Activated CD4-positive, alpha-beta T cell treated with anti-CD3 and anti-CD28 coated beads for 36 hours (primary cell): ENCODE results near the gene ADAMTSL2. TPM values are rescaled to one million over a fixed set of nuclear protein-coding genes. Genes with fewer than 3 reads are reported as not detected.

ENCODE experiments used
- ATAC-seq: fragments of 200-7000 bp; cut with Tn5 transposase; one replicate; pipeline ENCODE4 v1.10.0; 2021; ENCODE audit warnings: mild to moderate bottlenecking, moderate library complexity
- CTCF ChIA-PET: fragments of 350-600 bp; sonication (Branson Sonifier 250); formaldehyde crosslinking; loops from one replicate; lab custom pipeline; 2021; ENCODE audit warnings: antibody characterized with exemption; lab: Charles Lee
- POLR2A ChIA-PET: fragments of 350-600 bp; sonication (Branson Sonifier 250); formaldehyde crosslinking; loops from one replicate; lab custom pipeline; 2021; ENCODE audit warnings: antibody characterized with exemption, inconsistent platforms; lab: Charles Lee
- DNase-seq: peaks from one replicate; pipeline ENCODE4 v3.0.0-alpha.2; 2020
- H3K27ac Mint-ChIP-seq: one replicate; pipeline ENCODE4 v1.8.0; 2021; ENCODE audit warnings: mixed read lengths
- H3K27me3 Mint-ChIP-seq: one replicate; pipeline ENCODE4 v1.8.0; 2021; ENCODE audit warnings: mixed read lengths
- H3K36me3 Mint-ChIP-seq: one replicate; pipeline ENCODE4 v1.8.0; 2021; ENCODE audit warnings: low read depth, mixed read lengths
- H3K4me1 Mint-ChIP-seq: one replicate; pipeline ENCODE4 v1.8.0; 2021; ENCODE audit warnings: mixed read lengths
- H3K4me3 Mint-ChIP-seq: one replicate; pipeline ENCODE4 v1.8.0; 2021; ENCODE audit warnings: mild to moderate bottlenecking, moderate library complexity, mixed read lengths
- H3K9me3 Mint-ChIP-seq: one replicate; pipeline ENCODE4 v1.8.0; 2021; ENCODE audit warnings: low read depth, mixed read lengths
- intact Hi-C, 2 experiments: fragments of 100-400 bp; cut with DNase I in 1 of 2; cut with micrococcal nuclease in 1 of 2; formaldehyde crosslinking; loops; one replicate each; pipeline versions ENCODE4 v1.14.2 to v1.15.1; 2022 to 2024; cut with DNase I, micrococcal nuclease
- total RNA-seq, 2 experiments: library from RNA; stranded (reverse); gene quantifications; one replicate each; pipeline ENCODE4 v1.2.3, GENCODE V29; 2021

Gene ADAMTSL2
- total RNA-seq, 2 experiments from 2014 or later: 0.11 to 0.32 TPM

- H3K4me3 Mint-ChIP-seq: no peak overlapping the region
- H3K4me1 Mint-ChIP-seq: peaks cover 7% of the 10 kb centered on the region
- no peaks in the 10 kb centered on the region for H3K9me3 Mint-ChIP-seq
Measured at GRCh38 chr9:133573791-133574515, 39.4 kb downstream of the ADAMTSL2 start.

GRCh38 chr9:133574771-133575170 is 40.3 kb downstream of the ADAMTSL2 start:
- no peak overlapping the region for H3K27ac Mint-ChIP-seq
- no peak for DNase-seq
- ChIA-PET POLR2A (no interaction called here), CTCF (no interaction called here)
- intact Hi-C loops: no loop called here
- H3K9me3 Mint-ChIP-seq: no peaks in the 10 kb centered on the region
- ATAC-seq: no peak
- H3K4me1 Mint-ChIP-seq: peaks cover 7% of the 10 kb centered on the region
- no peak overlapping the region for H3K4me3 Mint-ChIP-seq
- H3K27me3 Mint-ChIP-seq: peaks cover 14% of the 10 kb centered on the region
- no peaks in the 10 kb centered on the region for H3K36me3 Mint-ChIP-seq

More at GRCh38 chr9:133573791-133574515, 39.4 kb downstream of the ADAMTSL2 start:
- Mint-ChIP-seq H3K36me3 (no peaks in the 10 kb centered on the region), H3K27ac (no peak overlapping the region), H3K27me3 (peaks cover 14% of the 10 kb centered on the region)
- intact Hi-C loops: no loop called here
- CTCF ChIA-PET: interaction anchor here (0.5 to 1.0 kb wide), 2 partner anchors 153 to 169 kb away, joined by 3 to 5 read pairs; no protein-coding TSS in a partner anchor
- no peak for ATAC-seq
- POLR2A ChIA-PET: no interaction called here
- no peak for DNase-seq

- POLR2A ChIA-PET: no interaction called here
- CTCF ChIA-PET: interaction anchor here (0.7 kb wide), 1 partner anchor 171 kb away, joined by 3 read pairs; no protein-coding TSS in a partner anchor
- Mint-ChIP-seq H3K9me3 (no peaks in the 10 kb centered on the region), H3K4me1 (peaks cover 7% of the 10 kb centered on the region), H3K27me3 (peaks cover 14% of the 10 kb centered on the region), H3K4me3 (no peak overlapping the region), H3K36me3 (no peaks in the 10 kb centered on the region), H3K27ac (no peak overlapping the region)
- intact Hi-C loops: no loop called here
- ATAC-seq: no peak
- no peak for DNase-seq
Measured at GRCh38 chr9:133575186-133576030, 40.9 kb downstream of the ADAMTSL2 start.

- no peak for DNase-seq
- POLR2A ChIA-PET: no interaction called here
- H3K4me3 Mint-ChIP-seq: no peak overlapping the region
- no peaks in the 10 kb centered on the region for H3K36me3 Mint-ChIP-seq
- H3K27me3 Mint-ChIP-seq: peaks cover 17% of the 10 kb centered on the region
- no peaks in the 10 kb centered on the region for H3K9me3 Mint-ChIP-seq
- CTCF ChIA-PET: interaction anchor here (0.7 kb wide), 1 partner anchor 171 kb away, joined by 3 read pairs; no protein-coding TSS in a partner anchor
- peaks cover 7% of the 10 kb centered on the region for H3K4me1 Mint-ChIP-seq
- H3K27ac Mint-ChIP-seq: no peak overlapping the region
- intact Hi-C loops: no loop called here
- ATAC-seq: no peak
Measured at GRCh38 chr9:133576031-133576874, 41.7 kb downstream of the ADAMTSL2 start.

- peaks cover 23% of the 10 kb centered on the region for H3K27me3 Mint-ChIP-seq
- ATAC-seq (no peak), DNase-seq (no peak)
- ChIA-PET POLR2A (no interaction called here), CTCF (no interaction called here)
- no peaks in the 10 kb centered on the region for H3K36me3 Mint-ChIP-seq
- H3K9me3 Mint-ChIP-seq: no peaks in the 10 kb centered on the region
- H3K4me3 Mint-ChIP-seq: no peak overlapping the region
- intact Hi-C loops: no loop called here
- peaks cover 7% of the 10 kb centered on the region for H3K4me1 Mint-ChIP-seq
- no peak overlapping the region for H3K27ac Mint-ChIP-seq
Measured at GRCh38 chr9:133576875-133577736, 42.6 kb downstream of the ADAMTSL2 start.

GRCh38 chr9:133577737-133578112 is 43.2 kb downstream of the ADAMTSL2 start:
- no peak for ATAC-seq
- CTCF ChIA-PET: no interaction called here

GRCh38 chr9:133578524-133579441 is 44.3 kb downstream of the ADAMTSL2 start:
- intact Hi-C loops: no loop called here
- POLR2A ChIA-PET: no interaction called here

More at GRCh38 chr9:133577737-133578112, 43.2 kb downstream of the ADAMTSL2 start:
- intact Hi-C loops: no loop called here
- no peak overlapping the region for H3K27ac Mint-ChIP-seq
- peaks cover 26% of the 10 kb centered on the region for H3K27me3 Mint-ChIP-seq
- no peaks in the 10 kb centered on the region for H3K36me3 Mint-ChIP-seq
- no peak overlapping the region for H3K4me3 Mint-ChIP-seq
- POLR2A ChIA-PET: no interaction called here
- DNase-seq: no peak
- peaks cover 7% of the 10 kb centered on the region for H3K4me1 Mint-ChIP-seq
- no peaks in the 10 kb centered on the region for H3K9me3 Mint-ChIP-seq

GRCh38 chr9:133579601-133580418 is 45.3 kb downstream of the ADAMTSL2 start:
- no peak for DNase-seq
- ATAC-seq: no peak
- Mint-ChIP-seq H3K4me1 (peaks cover 7% of the 10 kb centered on the region), H3K36me3 (no peaks in the 10 kb centered on the region), H3K27ac (no peak overlapping the region), H3K27me3 (peaks cover 35% of the 10 kb centered on the region), H3K4me3 (no peak overlapping the region), H3K9me3 (no peaks in the 10 kb centered on the region)
- ChIA-PET POLR2A (no interaction called here), CTCF (no interaction called here)
- intact Hi-C loops: loop anchor here in 1 of 2 experiments (10.0 kb wide), 1 partner anchor 415 kb away; the partner anchor contains the start of gene VAV2

More at GRCh38 chr9:133578524-133579441, 44.3 kb downstream of the ADAMTSL2 start:
- H3K9me3 Mint-ChIP-seq: no peaks in the 10 kb centered on the region
- CTCF ChIA-PET: no interaction called here
- no peak for ATAC-seq
- peaks cover 27% of the 10 kb centered on the region for H3K27me3 Mint-ChIP-seq
- DNase-seq: no peak
- H3K36me3 Mint-ChIP-seq: no peaks in the 10 kb centered on the region
- no peak overlapping the region for H3K4me3 Mint-ChIP-seq
- H3K4me1 Mint-ChIP-seq: peaks cover 7% of the 10 kb centered on the region
- no peak overlapping the region for H3K27ac Mint-ChIP-seq

- ChIA-PET POLR2A (no interaction called here), CTCF (interaction anchor here (1.1 to 1.7 kb wide), 2 partner anchors 12 to 202 kb away, joined by 3 to 7 read pairs; no protein-coding TSS in a partner anchor)
- H3K36me3 Mint-ChIP-seq: no peaks in the 10 kb centered on the region
- H3K27me3 Mint-ChIP-seq: peaks cover 38% of the 10 kb centered on the region
- no peak for DNase-seq
- peaks cover 10% of the 10 kb centered on the region for H3K4me1 Mint-ChIP-seq
- no peak overlapping the region for H3K27ac Mint-ChIP-seq
- ATAC-seq: no peak
- no peak overlapping the region for H3K4me3 Mint-ChIP-seq
- H3K9me3 Mint-ChIP-seq: no peaks in the 10 kb centered on the region
- intact Hi-C loops: loop anchor here in 1 of 2 experiments (10.0 kb wide), 1 partner anchor 414 kb away; the partner anchor contains the start of gene VAV2
Measured at GRCh38 chr9:133580419-133580738, 45.9 kb downstream of the ADAMTSL2 start.
